ENCODE results near the gene OR51A2.
"Not testable (repeated sequence)": the region's sequence is repeated elsewhere in the genome, so short reads cannot be mapped to it uniquely, and the experiment has no call there.

OR51A2 gene

GRCh38 chr11:4955613-4956012, at the start of gene OR51A2:
OR51A2 (minus strand) TSS chr11:4955713; CDS start chr11:4955713, 0 bp downstream.
- H3K27ac ChIP-seq; DNase-seq (ENCODE audit: low read depth, low spot score): not testable (repeated sequence)

- H3K27ac ChIP-seq: no peak overlapping the region
- no peak for DNase-seq (ENCODE audit: low read depth, low spot score)
These were observed 49.1 kb upstream of the OR51A2 start for GRCh38 chr11:5004424-5005274.

- no peak for DNase-seq (ENCODE audit: low read depth, low spot score)
- H3K27ac ChIP-seq: no peak within 1 kb of the TSS
These were observed 39.0 kb upstream of the OR51A2 start, which contains the start of gene OR51L1 for GRCh38 chr11:4994551-4994950. OR51L1 (plus strand) TSS chr11:4994851; CDS start chr11:4998983, 4,132 bp downstream.

- H3K27ac ChIP-seq: no peak overlapping the region
- no peak for DNase-seq (ENCODE audit: low read depth, low spot score)
These were observed 35.5 kb upstream of the OR51A2 start for GRCh38 chr11:4991060-4991459.

- DNase-seq (ENCODE audit: low read depth, low spot score): no peak
- no peak overlapping the region for H3K27ac ChIP-seq
These were observed 28.3 kb upstream of the OR51A2 start for GRCh38 chr11:4983841-4984240.

- DNase-seq (ENCODE audit: low read depth, low spot score): no peak
- no peak overlapping the region for H3K27ac ChIP-seq
These were observed 27.2 kb upstream of the OR51A2 start for GRCh38 chr11:4982678-4983077.

- no peak overlapping the region for H3K27ac ChIP-seq
- no peak for DNase-seq (ENCODE audit: low read depth, low spot score)
These were observed 23.5 kb upstream of the OR51A2 start for GRCh38 chr11:4979036-4979435.

GRCh38 chr11:4975436-4975835, 19.9 kb upstream of the OR51A2 start:
- no peak overlapping the region for H3K27ac ChIP-seq
- no peak for DNase-seq (ENCODE audit: low read depth, low spot score)

GRCh38 chr11:4962816-4963215, 7.3 kb upstream of the OR51A2 start:
- H3K27ac ChIP-seq: no peak overlapping the region
- no peak for DNase-seq (ENCODE audit: low read depth, low spot score)

- no peak for DNase-seq (ENCODE audit: low read depth, low spot score)
- no peak overlapping the region for H3K27ac ChIP-seq
These were observed 5.4 kb upstream of the OR51A2 start for GRCh38 chr11:4960877-4961276.

GRCh38 chr11:4957396-4957795, 1.9 kb upstream of the OR51A2 start:
- DNase-seq (ENCODE audit: low read depth, low spot score): no peak
- H3K27ac ChIP-seq: no peak overlapping the region

GRCh38 chr11:4947505-4947904, 8.0 kb downstream of the OR51A2 start, which contains the start of gene OR51A4:
OR51A4 (minus strand) TSS chr11:4947605; CDS start chr11:4947100, 505 bp downstream.
- no peak for DNase-seq (ENCODE audit: low read depth, low spot score)
- no peak within 1 kb of the TSS for H3K27ac ChIP-seq

- DNase-seq (ENCODE audit: low read depth, low spot score): no peak
- no peak overlapping the region for H3K27ac ChIP-seq
These were observed 18.8 kb downstream of the OR51A2 start for GRCh38 chr11:4936745-4937144.

- no peak overlapping the region for H3K27ac ChIP-seq
- DNase-seq (ENCODE audit: low read depth, low spot score): no peak
These were observed 22.8 kb downstream of the OR51A2 start for GRCh38 chr11:4932751-4933150.

GRCh38 chr11:4926608-4927007, 28.9 kb downstream of the OR51A2 start:
- no peak for DNase-seq (ENCODE audit: low read depth, low spot score)
- no peak overlapping the region for H3K27ac ChIP-seq

- DNase-seq (ENCODE audit: low read depth, low spot score): no peak
- no peak within 1 kb of the TSS for H3K27ac ChIP-seq
These were observed 31.3 kb downstream of the OR51A2 start, which contains the start of gene OR51G1 for GRCh38 chr11:4924239-4924638. OR51G1 (minus strand) TSS chr11:4924339; CDS start chr11:4924339, 0 bp downstream.

- no peak for DNase-seq (ENCODE audit: low read depth, low spot score)
- H3K27ac ChIP-seq: no peak overlapping the region
These were observed 33.2 kb downstream of the OR51A2 start for GRCh38 chr11:4922304-4922703.

- H3K27ac ChIP-seq: no peak overlapping the region
- DNase-seq (ENCODE audit: low read depth, low spot score): no peak
These were observed 33.7 kb downstream of the OR51A2 start for GRCh38 chr11:4921796-4922195.

- no peak for DNase-seq (ENCODE audit: low read depth, low spot score)
- no peak within 1 kb of the TSS for H3K27ac ChIP-seq
These were observed 36.3 kb downstream of the OR51A2 start, which contains the start of gene OR51G2 for GRCh38 chr11:4919250-4919649. OR51G2 (minus strand) TSS chr11:4919350; CDS start chr11:4915663, 3,687 bp downstream.

- DNase-seq (ENCODE audit: low read depth, low spot score): no peak
- H3K27ac ChIP-seq: no peak overlapping the region
These were observed 38.9 kb downstream of the OR51A2 start for GRCh38 chr11:4916581-4916980.
